Astrocyte (in vitro differentiated cells and primary cell): ENCODE data around the gene MTUS2. TPM values are rescaled to one million over a fixed set of nuclear protein-coding genes. Genes with fewer than 3 reads are reported as not detected.

Experiments used
- DNase-seq: peaks from one replicate; pipeline ENCODE4 v3.0.0-alpha.2; 2010; ENCODE audit warnings: low read depth
- FAIRE-seq: peaks from 2 replicates; lab custom pipeline; 2011; peaks lifted over from hg19 to GRCh38; lab: Jason Lieb, UNC
- H2AFZ ChIP-seq: 2 replicates; pipeline ENCODE4 v1.6.0; 2012; ENCODE audit warnings: low read depth, low read length, inconsistent platforms
- H3K27ac ChIP-seq: 2 replicates; pipeline ENCODE4 v1.5.1; 2011; ENCODE audit warnings: low read depth, low read length, inconsistent platforms
- H3K27me3 ChIP-seq: 2 replicates; pipeline ENCODE4 v1.6.0; 2011; ENCODE audit warnings: low read length, inconsistent platforms; ENCODE audit not compliant: insufficient read depth
- H3K36me3 ChIP-seq: 2 replicates; pipeline ENCODE4 v1.5.1; 2011; ENCODE audit warnings: low read length, inconsistent platforms; ENCODE audit not compliant: insufficient read depth
- H3K4me1 ChIP-seq: 2 replicates; pipeline ENCODE4 v1.5.1; 2011; ENCODE audit warnings: low read length, inconsistent platforms; ENCODE audit not compliant: insufficient read depth
- H3K4me2 ChIP-seq: 2 replicates; pipeline ENCODE4 v1.6.0; 2012; ENCODE audit warnings: low read length, inconsistent platforms
- H3K4me3 ChIP-seq: 2 replicates; pipeline ENCODE4 v1.5.1; 2011; ENCODE audit warnings: low read depth, mild to moderate bottlenecking, low read length, inconsistent platforms; ENCODE audit not compliant: insufficient read depth
- H3K79me2 ChIP-seq: 2 replicates; pipeline ENCODE4 v1.6.0; 2012; ENCODE audit warnings: mild to moderate bottlenecking, low read length, inconsistent platforms; ENCODE audit not compliant: insufficient read depth
- H3K9ac ChIP-seq: 2 replicates; pipeline ENCODE4 v1.6.0; 2012; ENCODE audit warnings: mild to moderate bottlenecking, low read length, inconsistent platforms
- H3K9me3 ChIP-seq: 2 replicates; pipeline ENCODE4 v1.5.1; 2012; ENCODE audit warnings: low read depth, mild to moderate bottlenecking, low read length, inconsistent platforms; ENCODE audit not compliant: insufficient read depth
- H4K20me1 ChIP-seq: 2 replicates; pipeline ENCODE4 v1.6.0; 2012; ENCODE audit warnings: low read length, inconsistent platforms; ENCODE audit not compliant: insufficient read depth
- H3K27ac Mint-ChIP-seq: one replicate; pipeline ENCODE4 v1.8.0; 2021; ENCODE audit warnings: mild to moderate bottlenecking, mixed read lengths; ENCODE audit not compliant: unreplicated experiment
- H3K27me3 Mint-ChIP-seq: one replicate; pipeline ENCODE4 v1.8.0; 2021; ENCODE audit warnings: low read depth, mixed read lengths; ENCODE audit not compliant: unreplicated experiment
- H3K36me3 Mint-ChIP-seq: one replicate; pipeline ENCODE4 v1.8.0; 2021; ENCODE audit warnings: low read depth, mixed read lengths; ENCODE audit not compliant: unreplicated experiment
- H3K4me1 Mint-ChIP-seq: one replicate; pipeline ENCODE4 v1.8.0; 2021; ENCODE audit warnings: low read depth, mixed read lengths; ENCODE audit not compliant: unreplicated experiment
- H3K4me3 Mint-ChIP-seq: one replicate; pipeline ENCODE4 v1.8.0; 2021; ENCODE audit warnings: mild to moderate bottlenecking, moderate library complexity, mixed read lengths; ENCODE audit not compliant: unreplicated experiment
- H3K9me3 Mint-ChIP-seq: one replicate; pipeline ENCODE4 v1.8.0; 2021; ENCODE audit warnings: mild to moderate bottlenecking, mixed read lengths; ENCODE audit not compliant: unreplicated experiment
- CTCF ChIP-seq: IDR thresholded peaks from 2 replicates; pipeline ENCODE4 v1.5.1; 2011; ENCODE audit warnings: low read depth, mild to moderate bottlenecking, inconsistent platforms, low read length, moderate library complexity; ENCODE audit not compliant: insufficient read depth
- EZH2 ChIP-seq: IDR thresholded peaks from 2 replicates; pipeline ENCODE4 v1.6.1; 2012; ENCODE audit warnings: mild to moderate bottlenecking, low read length, inconsistent platforms; ENCODE audit not compliant: insufficient read depth
- total RNA-seq: library from RNA; stranded (reverse); gene quantifications from 2 replicates; pipeline ENCODE4 v1.2.1, GENCODE V29; 2021

Gene MTUS2
- total RNA-seq, 1 donor from 2014 or later: 0.50 TPM

- Mint-ChIP-seq H3K9me3 (no peaks in the 10 kb centered on the region), H3K4me1 (no peaks in the 10 kb centered on the region), H3K27ac (no peak overlapping the region), H3K36me3 (no peaks in the 10 kb centered on the region), H3K4me3 (no peak overlapping the region), H3K27me3 (peaks cover 11% of the 10 kb centered on the region)
- FAIRE-seq: no peak
- no peaks in the 10 kb centered on the region for H3K9me3 ChIP-seq
- H2AFZ ChIP-seq: no peak overlapping the region
- H3K4me3 ChIP-seq: no peak overlapping the region
- H3K27ac ChIP-seq: no peak overlapping the region
- TF ChIP-seq CTCF (no peak), EZH2 (no peak)
- DNase-seq: no peak
- H3K36me3 ChIP-seq: no peaks in the 10 kb centered on the region
- no peak overlapping the region for H3K4me2 ChIP-seq
- H3K27me3 ChIP-seq: no peaks in the 10 kb centered on the region
- no peaks in the 10 kb centered on the region for H3K79me2 ChIP-seq
- no peak overlapping the region for H3K9ac ChIP-seq
- H3K4me1 ChIP-seq: no peaks in the 10 kb centered on the region
- H4K20me1 ChIP-seq: no peaks in the 10 kb centered on the region
Observed at GRCh38 chr13:29284726-29285125, 464.6 kb downstream of the MTUS2 start.

GRCh38 chr13:29287237-29287636 lies 467.1 kb downstream of the MTUS2 start:
- no peaks in the 10 kb centered on the region for H3K27me3 ChIP-seq
- H3K27ac ChIP-seq: no peak overlapping the region
- H3K4me1 Mint-ChIP-seq: no peaks in the 10 kb centered on the region
- no peak overlapping the region for H3K4me2 ChIP-seq
- H3K79me2 ChIP-seq: no peaks in the 10 kb centered on the region
- FAIRE-seq: no peak
- no peaks in the 10 kb centered on the region for H4K20me1 ChIP-seq
- H3K9me3 Mint-ChIP-seq: no peaks in the 10 kb centered on the region
- no peak for DNase-seq
- no peaks in the 10 kb centered on the region for H3K4me1 ChIP-seq
- H3K27ac Mint-ChIP-seq: no peak overlapping the region
- H3K4me3 ChIP-seq: no peak overlapping the region
- H3K36me3 Mint-ChIP-seq: no peaks in the 10 kb centered on the region
- no peaks in the 10 kb centered on the region for H3K36me3 ChIP-seq
- no peak overlapping the region for H3K9ac ChIP-seq
- TF ChIP-seq CTCF (no peak), EZH2 (no peak)
- peaks cover 12% of the 10 kb centered on the region for H3K27me3 Mint-ChIP-seq
- no peak overlapping the region for H2AFZ ChIP-seq
- H3K9me3 ChIP-seq: no peaks in the 10 kb centered on the region
- no peak overlapping the region for H3K4me3 Mint-ChIP-seq

- H3K27ac Mint-ChIP-seq: no peak overlapping the region
- no peak for FAIRE-seq
- Histone ChIP-seq H4K20me1 (no peaks in the 10 kb centered on the region), H3K36me3 (no peaks in the 10 kb centered on the region), H3K4me3 (no peak overlapping the region), H3K9ac (no peak overlapping the region), H3K27ac (no peak overlapping the region), H3K9me3 (no peaks in the 10 kb centered on the region), H2AFZ (no peak overlapping the region), H3K4me2 (no peak overlapping the region), H3K79me2 (no peaks in the 10 kb centered on the region), H3K4me1 (no peaks in the 10 kb centered on the region), H3K27me3 (no peaks in the 10 kb centered on the region)
- H3K4me3 Mint-ChIP-seq: no peak overlapping the region
- H3K27me3 Mint-ChIP-seq: peaks cover 12% of the 10 kb centered on the region
- H3K9me3 Mint-ChIP-seq: no peaks in the 10 kb centered on the region
- H3K36me3 Mint-ChIP-seq: no peaks in the 10 kb centered on the region
- DNase-seq: no peak
- no peaks in the 10 kb centered on the region for H3K4me1 Mint-ChIP-seq
- TF ChIP-seq EZH2: no peak
- no peak for TF ChIP-seq CTCF
Observed at GRCh38 chr13:29292045-29292444, 471.9 kb downstream of the MTUS2 start.
